ENCODE results near the gene SLC7A4. TPM values are rescaled to one million over a fixed set of nuclear protein-coding genes. Genes with fewer than 3 reads are reported as not detected.

Gene SLC7A4
- total and polyA plus RNA-seq, 7 donors, result 0.08 to 0.87 (median 0.10) TPM; not detected in 4

- H3K4me1 ChIP-seq, result peaks cover 14% of the 10 kb centered on the region
- intact Hi-C loops (cut with DNase I), result loop anchor here (5.0 to 10.0 kb wide), 3 partner anchors 48 to 101 kb away; no protein-coding TSS in a partner anchor
- peaks cover 0 to 65% of the 10 kb centered on the region in 2 donors for H3K36me3 ChIP-seq (ENCODE audit: insufficient read depth in 1 of 2, low read depth in 1 of 2)
These were observed 46.6 kb downstream of the SLC7A4 start for GRCh38 chr22:20985720-20986119.

DNA sequence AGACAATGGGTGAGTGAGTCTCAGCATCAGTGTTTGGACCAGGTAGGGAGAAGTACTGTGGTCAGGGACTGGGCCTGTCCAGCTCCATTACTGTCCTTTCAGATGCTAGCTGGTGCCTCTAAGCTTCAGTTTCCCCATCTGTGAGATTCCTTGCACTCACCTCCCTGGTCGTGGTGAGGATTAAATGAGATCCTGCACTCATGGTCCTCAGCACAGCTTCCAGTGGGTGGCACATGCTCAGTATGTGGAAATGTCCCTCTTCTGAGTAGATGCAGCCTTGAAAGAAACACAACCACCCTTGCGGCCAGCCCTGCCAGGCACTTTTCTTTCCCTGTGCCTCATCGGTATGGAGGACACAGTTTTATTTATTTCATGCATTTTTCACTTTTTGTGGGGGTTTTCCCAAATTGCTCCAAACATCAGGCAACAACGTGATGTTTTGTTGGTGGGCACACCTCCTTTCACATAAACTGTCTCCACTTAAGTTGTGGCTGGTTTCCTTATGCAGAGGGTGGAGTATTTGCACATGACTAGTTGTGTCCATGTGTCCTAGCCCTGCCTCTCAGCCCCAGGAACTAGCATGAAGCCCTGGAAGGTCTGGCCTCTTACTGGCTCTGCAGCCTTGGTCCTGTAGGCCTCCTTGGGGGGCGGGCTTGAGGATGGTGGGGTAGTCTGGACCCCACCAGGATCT is 49.1 kb downstream of the SLC7A4 start:
- no peaks in the 10 kb centered on the region for H3K27me3 ChIP-seq (ENCODE audit: insufficient read depth in 3 of 3, low read length in 2 of 3)
- H3K36me3 ChIP-seq (ENCODE audit: insufficient read depth in 1 of 2, low read depth in 1 of 2), result peaks cover 0 to 48% of the 10 kb centered on the region in 2 donors
- peaks cover 27% of the 10 kb centered on the region for H3K4me1 ChIP-seq
- H3K4me3 ChIP-seq, result peak overlapping the region; percentile 85
- ATAC-seq (no peak), DNase-seq (no peak)
- H3K27ac ChIP-seq, result no peak overlapping the region
- WGBS, 3 donors, result 63 to 74% (median 66%) methylated on average over 5 of the region's 5 CpGs
- intact Hi-C loops (cut with DNase I), result loop anchor here (10.0 kb wide), 2 partner anchors 58 to 98 kb away; no protein-coding TSS in a partner anchor
- H3K9me3 ChIP-seq, result no peaks in the 10 kb centered on the region
- TF ChIP-seq, protein P1, sequence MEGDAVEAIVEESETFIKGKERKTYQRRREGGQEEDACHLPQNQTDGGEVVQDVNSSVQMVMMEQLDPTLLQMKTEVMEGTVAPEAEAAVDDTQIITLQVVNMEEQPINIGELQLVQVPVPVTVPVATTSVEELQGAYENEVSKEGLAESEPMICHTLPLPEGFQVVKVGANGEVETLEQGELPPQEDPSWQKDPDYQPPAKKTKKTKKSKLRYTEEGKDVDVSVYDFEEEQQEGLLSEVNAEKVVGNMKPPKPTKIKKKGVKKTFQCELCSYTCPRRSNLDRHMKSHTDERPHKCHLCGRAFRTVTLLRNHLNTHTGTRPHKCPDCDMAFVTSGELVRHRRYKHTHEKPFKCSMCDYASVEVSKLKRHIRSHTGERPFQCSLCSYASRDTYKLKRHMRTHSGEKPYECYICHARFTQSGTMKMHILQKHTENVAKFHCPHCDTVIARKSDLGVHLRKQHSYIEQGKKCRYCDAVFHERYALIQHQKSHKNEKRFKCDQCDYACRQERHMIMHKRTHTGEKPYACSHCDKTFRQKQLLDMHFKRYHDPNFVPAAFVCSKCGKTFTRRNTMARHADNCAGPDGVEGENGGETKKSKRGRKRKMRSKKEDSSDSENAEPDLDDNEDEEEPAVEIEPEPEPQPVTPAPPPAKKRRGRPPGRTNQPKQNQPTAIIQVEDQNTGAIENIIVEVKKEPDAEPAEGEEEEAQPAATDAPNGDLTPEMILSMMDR (IDR thresholded peaks at IDR 0.05), result no peak

More at GRCh38 chr22:20985720-20986119, 46.6 kb downstream of the SLC7A4 start:
- TF ChIP-seq, protein P1 (IDR thresholded peaks at IDR 0.05), result no peak
- H3K9me3 ChIP-seq, result no peaks in the 10 kb centered on the region
- no peak overlapping the region for H3K27ac ChIP-seq
- DNase-seq (no peak), ATAC-seq (no peak)
- no peak overlapping the region for H3K4me3 ChIP-seq
- WGBS, 3 donors, result 82 to 90% (median 84%) methylated on average over 7 of the region's 7 CpGs
- H3K27me3 ChIP-seq (ENCODE audit: insufficient read depth in 3 of 3, low read length in 2 of 3), result no peaks in the 10 kb centered on the region

DNA sequence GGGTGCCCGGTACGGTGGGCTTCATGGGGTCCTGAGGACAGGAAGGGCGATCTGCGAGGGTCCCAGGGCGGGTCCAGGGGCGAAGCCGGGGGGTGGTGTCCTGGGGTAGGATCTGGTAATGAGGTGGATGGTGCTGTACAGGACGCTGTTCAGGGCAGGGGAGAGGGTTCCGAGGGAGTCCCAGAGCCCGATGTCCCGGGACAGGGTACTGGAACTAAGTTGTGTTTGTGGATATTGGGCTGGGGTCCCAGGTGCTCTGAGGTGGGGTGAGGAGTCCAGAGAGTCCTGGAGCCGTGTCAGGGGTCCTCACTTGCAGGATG is 49.8 kb downstream of the SLC7A4 start:
- Histone ChIP-seq H3K9me3 (no peaks in the 10 kb centered on the region), H3K4me1 (peaks cover 27% of the 10 kb centered on the region), H3K36me3 (ENCODE audit: insufficient read depth in 1 of 2, low read depth in 1 of 2) (peaks cover 0 to 41% of the 10 kb centered on the region in 2 donors), H3K27ac (peak overlapping the region; percentile 95), H3K4me3 (peak overlapping the region; percentile 85), H3K27me3 (ENCODE audit: insufficient read depth in 3 of 3, low read length in 2 of 3) (no peaks in the 10 kb centered on the region)
- WGBS, 3 donors, result 0 to 1% (median 0%) methylated on average over 12 of the region's 12 CpGs
- peak; percentile 1 to 15 (median 6) for ATAC-seq
- intact Hi-C loops (cut with DNase I), result loop anchor here (10.0 kb wide), 2 partner anchors 58 to 98 kb away; no protein-coding TSS in a partner anchor
- DNase-seq, result no peak
- TF ChIP-seq, protein P1 (IDR thresholded peaks at IDR 0.05), result no peak

- peak; percentile 86 to 91 for DNase-seq
- no peaks in the 10 kb centered on the region for H3K27me3 ChIP-seq (ENCODE audit: insufficient read depth in 3 of 3, low read length in 2 of 3)
- H3K36me3 ChIP-seq (ENCODE audit: insufficient read depth in 1 of 2, low read depth in 1 of 2), result peaks cover 0 to 35% of the 10 kb centered on the region in 2 donors
- intact Hi-C loops (cut with DNase I), result loop anchor here (2.0 to 10.0 kb wide), 3 partner anchors 57 to 97 kb away; partner anchors contain the start of gene LRRC74B (in 1 of the 2)
- 0 to 1% (median 0%) methylated on average over 63 to 87 of the region's 87 CpGs for WGBS, 3 donors
- H3K9me3 ChIP-seq, result no peaks in the 10 kb centered on the region
- TF ChIP-seq, protein P1 (IDR thresholded peaks at IDR 0.05), result peak; percentile 57
- peak within 1 kb of the TSS; percentile 95 for H3K27ac ChIP-seq
- ATAC-seq, result peak; percentile 88 to 95 (median 92)
- peaks cover 27% of the 10 kb centered on the region for H3K4me1 ChIP-seq
- H3K4me3 ChIP-seq, result peak within 1 kb of the TSS; percentile 85
These were observed 50.4 kb downstream of the SLC7A4 start, which contains the start of gene LZTR1 for GRCh38 chr22:20981787-20982562. TSS of gene LZTR1 (plus strand) at chr22:20982297. CDS start at chr22:20982372, 75 bp downstream.

Measured in psoas muscle (tissue), 8 donors.